ENCODE measurements around the gene AGBL4.

Gene AGBL4

GRCh38 chr1:49252917-49253316 is 770.8 kb downstream of the AGBL4 start:
- no peak overlapping the region for H3K4me2 ChIP-seq
- no peak overlapping the region for H3K27ac ChIP-seq
- no peaks in the 10 kb centered on the region for H3K4me1 ChIP-seq
- H3K27me3 ChIP-seq: no peaks in the 10 kb centered on the region
- no peak overlapping the region for H3K9ac ChIP-seq
- H3K36me3 ChIP-seq: no peaks in the 10 kb centered on the region
- H3K9me3 ChIP-seq: peaks cover 32% of the 10 kb centered on the region; the same call in 1 of the 2 replicates
- H4K20me1 ChIP-seq: no peaks in the 10 kb centered on the region
- no peak for TF ChIP-seq Cebpa-rat (IDR thresholded peaks at IDR 0.05)
- H3K4me3 ChIP-seq: no peak overlapping the region

GRCh38 chr1:49251019-49251784 is 772.6 kb downstream of the AGBL4 start:
- Histone ChIP-seq H3K9ac (no peak overlapping the region), H3K27ac (no peak overlapping the region), H3K9me3 (peaks cover 32% of the 10 kb centered on the region; the same call in 1 of the 2 replicates), H4K20me1 (no peaks in the 10 kb centered on the region), H3K27me3 (no peaks in the 10 kb centered on the region), H3K4me2 (no peak overlapping the region), H3K4me3 (no peak overlapping the region), H3K4me1 (no peaks in the 10 kb centered on the region), H3K36me3 (no peaks in the 10 kb centered on the region)
- no peak for TF ChIP-seq Cebpa-rat (IDR thresholded peaks at IDR 0.05)

GRCh38 chr1:49240709-49241221 is 783.0 kb downstream of the AGBL4 start:
- H3K4me2 ChIP-seq: no peak overlapping the region
- no peaks in the 10 kb centered on the region for H3K36me3 ChIP-seq
- no peaks in the 10 kb centered on the region for H4K20me1 ChIP-seq
- no peak overlapping the region for H3K27ac ChIP-seq
- TF ChIP-seq Cebpa-rat (IDR thresholded peaks at IDR 0.05): no peak
- H3K4me1 ChIP-seq: no peaks in the 10 kb centered on the region
- no peaks in the 10 kb centered on the region for H3K27me3 ChIP-seq
- no peaks in the 10 kb centered on the region for H3K9me3 ChIP-seq
- H3K4me3 ChIP-seq: no peak overlapping the region
- H3K9ac ChIP-seq: no peak overlapping the region

GRCh38 chr1:49234988-49235387 is 788.8 kb downstream of the AGBL4 start:
- Histone ChIP-seq H3K36me3 (no peaks in the 10 kb centered on the region), H3K27me3 (no peaks in the 10 kb centered on the region), H4K20me1 (no peaks in the 10 kb centered on the region), H3K4me2 (no peak overlapping the region), H3K9me3 (no peaks in the 10 kb centered on the region), H3K27ac (no peak overlapping the region), H3K9ac (no peak overlapping the region), H3K4me1 (no peaks in the 10 kb centered on the region), H3K4me3 (no peak overlapping the region)
- no peak for TF ChIP-seq Cebpa-rat (IDR thresholded peaks at IDR 0.05)

GRCh38 chr1:49229555-49229954 is 794.2 kb downstream of the AGBL4 start:
- H3K9me3 ChIP-seq: no peaks in the 10 kb centered on the region
- H4K20me1 ChIP-seq: no peaks in the 10 kb centered on the region
- no peaks in the 10 kb centered on the region for H3K36me3 ChIP-seq
- no peak overlapping the region for H3K9ac ChIP-seq
- H3K27me3 ChIP-seq: no peaks in the 10 kb centered on the region
- H3K4me3 ChIP-seq: no peak overlapping the region
- H3K4me1 ChIP-seq: no peaks in the 10 kb centered on the region
- H3K27ac ChIP-seq: no peak overlapping the region
- TF ChIP-seq Cebpa-rat (IDR thresholded peaks at IDR 0.05): no peak
- no peak overlapping the region for H3K4me2 ChIP-seq

GRCh38 chr1:49226758-49227157 is 797.0 kb downstream of the AGBL4 start:
- no peak overlapping the region for H3K4me2 ChIP-seq
- no peak for TF ChIP-seq Cebpa-rat (IDR thresholded peaks at IDR 0.05)

GRCh38 chr1:49225464-49225863 is 798.3 kb downstream of the AGBL4 start:
- no peak overlapping the region for H3K4me3 ChIP-seq

More at GRCh38 chr1:49226758-49227157, 797.0 kb downstream of the AGBL4 start:
- Histone ChIP-seq H3K4me1 (no peaks in the 10 kb centered on the region), H3K27me3 (no peaks in the 10 kb centered on the region), H3K4me3 (no peak overlapping the region), H3K9ac (no peak overlapping the region), H3K9me3 (no peaks in the 10 kb centered on the region), H4K20me1 (no peaks in the 10 kb centered on the region), H3K27ac (no peak overlapping the region), H3K36me3 (no peaks in the 10 kb centered on the region)

GRCh38 chr1:49213301-49213700 is 810.5 kb downstream of the AGBL4 start:
- H3K27ac ChIP-seq: no peak overlapping the region
- TF ChIP-seq Cebpa-rat (IDR thresholded peaks at IDR 0.05): no peak
- no peaks in the 10 kb centered on the region for H3K4me1 ChIP-seq
- no peak overlapping the region for H3K4me3 ChIP-seq
- H4K20me1 ChIP-seq: no peaks in the 10 kb centered on the region
- H3K4me2 ChIP-seq: no peak overlapping the region
- H3K36me3 ChIP-seq: no peaks in the 10 kb centered on the region
- no peaks in the 10 kb centered on the region for H3K9me3 ChIP-seq
- no peak overlapping the region for H3K9ac ChIP-seq
- no peaks in the 10 kb centered on the region for H3K27me3 ChIP-seq

More at GRCh38 chr1:49225464-49225863, 798.3 kb downstream of the AGBL4 start:
- no peak overlapping the region for H3K27ac ChIP-seq
- H3K9me3 ChIP-seq: no peaks in the 10 kb centered on the region
- H4K20me1 ChIP-seq: no peaks in the 10 kb centered on the region
- TF ChIP-seq Cebpa-rat (IDR thresholded peaks at IDR 0.05): no peak
- no peak overlapping the region for H3K9ac ChIP-seq
- no peaks in the 10 kb centered on the region for H3K4me1 ChIP-seq
- no peaks in the 10 kb centered on the region for H3K27me3 ChIP-seq
- no peaks in the 10 kb centered on the region for H3K36me3 ChIP-seq
- no peak overlapping the region for H3K4me2 ChIP-seq

GRCh38 chr1:49208712-49209111 is 815.0 kb downstream of the AGBL4 start:
- no peaks in the 10 kb centered on the region for H4K20me1 ChIP-seq
- TF ChIP-seq Cebpa-rat (IDR thresholded peaks at IDR 0.05): no peak

GRCh38 chr1:49204720-49205119 is 819.0 kb downstream of the AGBL4 start:
- H3K36me3 ChIP-seq: no peaks in the 10 kb centered on the region
- no peak overlapping the region for H3K4me2 ChIP-seq
- H3K27me3 ChIP-seq: no peaks in the 10 kb centered on the region
- H3K4me3 ChIP-seq: no peak overlapping the region
- no peaks in the 10 kb centered on the region for H3K4me1 ChIP-seq
- H3K9me3 ChIP-seq: peaks cover 3% of the 10 kb centered on the region
- H4K20me1 ChIP-seq: no peaks in the 10 kb centered on the region
- no peak for TF ChIP-seq Cebpa-rat (IDR thresholded peaks at IDR 0.05)
- H3K27ac ChIP-seq: no peak overlapping the region
- no peak overlapping the region for H3K9ac ChIP-seq

More at GRCh38 chr1:49208712-49209111, 815.0 kb downstream of the AGBL4 start:
- H3K27ac ChIP-seq: no peak overlapping the region
- no peaks in the 10 kb centered on the region for H3K9me3 ChIP-seq
- no peaks in the 10 kb centered on the region for H3K27me3 ChIP-seq
- no peak overlapping the region for H3K4me2 ChIP-seq
- H3K9ac ChIP-seq: no peak overlapping the region
- no peaks in the 10 kb centered on the region for H3K4me1 ChIP-seq
- H3K36me3 ChIP-seq: no peaks in the 10 kb centered on the region
- no peak overlapping the region for H3K4me3 ChIP-seq

All from BLaER1 (cell line).